ENCODE measurements around the gene ZBTB12. TPM values are rescaled to one million over a fixed set of nuclear protein-coding genes. Genes with fewer than 3 reads are reported as not detected.
"Not testable (repeated sequence)": the region's sequence is repeated elsewhere in the genome, so short reads cannot be mapped to it uniquely, and the experiment has no call there.

ZBTB12 gene
- total RNA-seq, 2 experiments from 2014 or later = 1.3 to 1.8 TPM

GRCh38 chr6:31862344-31863235 is 39.3 kb downstream of the ZBTB12 start, which contains the start of gene NEU1:
TSS of gene NEU1 (minus strand) at chr6:31862821. CDS start at chr6:31862776, 45 bp downstream.
- CTCF ChIA-PET = interaction anchor here (0.7 to 1.9 kb wide), 9 partner anchors 13 to 320 kb away, joined by 3 to 8 read pairs (median 3); partner anchors contain the start of genes DDAH2 and EHMT2
- POLR2A ChIA-PET = interaction anchor here (0.5 to 1.0 kb wide), 4 partner anchors 75 to 200 kb away, joined by 3 to 14 read pairs (median 4); no protein-coding TSS in a partner anchor
- H3K4me1 Mint-ChIP-seq = peaks cover 27% of the 10 kb centered on the region
- H3K27ac Mint-ChIP-seq = peak within 1 kb of the TSS; percentile 91
- H3K4me3 Mint-ChIP-seq = peak within 1 kb of the TSS; percentile 85
- peaks cover 4% of the 10 kb centered on the region for H3K36me3 Mint-ChIP-seq (ENCODE audit: low read depth)
- no peaks in the 10 kb centered on the region for H3K9me3 Mint-ChIP-seq
- no peaks in the 10 kb centered on the region for H3K27me3 Mint-ChIP-seq
- DNase-seq = peak; percentile 100

DNA sequence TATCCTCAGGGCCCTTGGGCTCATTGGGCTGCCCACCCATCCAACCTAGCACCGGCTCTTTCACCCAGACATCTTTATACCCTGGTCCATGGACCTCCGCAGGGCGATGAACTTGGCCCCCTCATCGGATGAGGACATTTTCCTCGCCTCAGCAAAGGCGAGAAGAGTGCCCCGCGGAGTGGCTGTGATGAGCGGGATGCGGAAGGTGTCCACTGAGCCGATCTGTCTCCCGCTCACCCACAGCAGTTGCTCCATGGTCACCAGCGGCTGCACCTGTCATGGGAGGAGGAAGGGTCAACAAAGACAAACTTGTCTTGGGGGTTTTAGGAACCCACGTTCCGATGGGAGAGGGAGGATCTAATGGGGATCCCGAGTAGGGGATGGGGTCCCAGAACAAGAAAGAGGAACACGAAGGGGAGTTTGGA is 40.0 kb downstream of the ZBTB12 start:
- no peaks in the 10 kb centered on the region for H3K9me3 Mint-ChIP-seq
- peak overlapping the region; percentile 91 for H3K27ac Mint-ChIP-seq
- peaks cover 4% of the 10 kb centered on the region for H3K36me3 Mint-ChIP-seq (ENCODE audit: low read depth)
- H3K4me1 Mint-ChIP-seq = peaks cover 27% of the 10 kb centered on the region
- DNase-seq = no peak
- peak overlapping the region; percentile 85 for H3K4me3 Mint-ChIP-seq
- POLR2A ChIA-PET = no interaction called here
- CTCF ChIA-PET = interaction anchor here (0.7 to 1.4 kb wide), 3 partner anchors 13 to 320 kb away, joined by 3 to 5 read pairs (median 3); partner anchors contain the start of gene DDAH2
- no peaks in the 10 kb centered on the region for H3K27me3 Mint-ChIP-seq

DNA sequence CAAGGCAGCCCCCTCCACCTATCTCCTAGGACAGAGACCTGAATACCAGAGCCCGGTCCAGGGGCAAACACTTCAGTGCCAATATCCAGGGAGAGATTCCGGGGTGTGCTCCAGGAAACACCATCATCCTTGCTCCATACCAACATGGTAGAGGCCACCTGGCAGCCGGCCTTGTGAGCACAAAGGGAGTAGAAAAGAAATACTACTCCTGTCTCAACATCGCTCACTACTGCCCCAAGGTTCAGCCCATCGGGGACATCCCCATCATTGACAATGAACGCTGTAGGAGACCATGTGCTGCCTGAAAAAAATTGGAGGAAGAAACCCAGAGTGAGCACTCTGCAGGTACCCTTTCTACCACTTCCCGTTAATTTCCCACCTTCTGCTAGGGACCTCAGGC is 40.7 kb downstream of the ZBTB12 start:
- DNase-seq = no peak
- ChIA-PET CTCF (no interaction called here), POLR2A (no interaction called here)
- H3K4me1 Mint-ChIP-seq = peaks cover 27% of the 10 kb centered on the region
- H3K9me3 Mint-ChIP-seq = no peaks in the 10 kb centered on the region
- H3K27ac Mint-ChIP-seq = no peak overlapping the region
- H3K27me3 Mint-ChIP-seq = no peaks in the 10 kb centered on the region
- peaks cover 4% of the 10 kb centered on the region for H3K36me3 Mint-ChIP-seq (ENCODE audit: low read depth)
- H3K4me3 Mint-ChIP-seq = peak overlapping the region; percentile 85

DNA sequence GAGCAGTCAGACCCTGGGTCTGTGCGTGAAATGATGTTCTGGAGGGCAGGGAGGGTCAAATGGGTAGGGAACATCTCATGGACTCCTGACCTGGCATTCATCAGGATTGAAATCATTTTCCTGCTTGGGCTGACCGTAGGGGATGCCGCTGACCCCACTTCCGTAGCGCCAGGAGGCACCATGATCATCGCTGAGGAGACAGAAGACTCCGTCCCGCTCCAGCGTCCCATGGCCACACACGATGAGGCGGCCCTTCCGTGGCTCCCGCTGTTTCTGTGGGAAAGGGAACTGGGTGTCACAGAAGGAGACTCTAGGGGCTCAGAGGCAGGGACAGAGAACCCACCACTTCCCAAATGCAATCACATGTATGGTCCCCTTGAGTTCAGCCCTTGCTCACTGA is 41.5 kb downstream of the ZBTB12 start:
- peaks cover 4% of the 10 kb centered on the region for H3K36me3 Mint-ChIP-seq (ENCODE audit: low read depth)
- no peaks in the 10 kb centered on the region for H3K27me3 Mint-ChIP-seq
- POLR2A ChIA-PET = no interaction called here
- H3K4me3 Mint-ChIP-seq = no peak overlapping the region
- H3K9me3 Mint-ChIP-seq = no peaks in the 10 kb centered on the region
- CTCF ChIA-PET = no interaction called here
- no peak for DNase-seq
- no peak overlapping the region for H3K27ac Mint-ChIP-seq
- peaks cover 27% of the 10 kb centered on the region for H3K4me1 Mint-ChIP-seq

DNA sequence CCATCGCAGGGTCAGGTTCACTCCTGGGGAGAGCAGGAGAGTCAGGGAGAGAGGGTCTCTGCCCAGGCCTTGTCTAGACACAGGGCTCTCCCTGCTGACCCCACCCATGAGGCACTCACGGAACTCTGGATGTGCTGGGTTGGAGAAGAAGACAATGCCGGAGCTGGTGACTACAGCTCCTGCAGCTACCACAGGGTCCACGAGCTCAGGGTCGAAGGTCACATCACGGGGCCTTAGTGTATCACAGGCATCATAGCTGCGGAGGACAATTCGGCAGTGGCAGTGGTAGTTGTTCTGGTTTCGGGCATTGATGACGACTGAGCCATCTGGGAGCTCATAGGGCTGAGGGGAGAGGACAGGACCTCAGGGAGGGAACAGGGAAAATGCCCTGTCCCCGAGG is 42.0 kb downstream of the ZBTB12 start:
- Mint-ChIP-seq H3K36me3 (ENCODE audit: low read depth) (peaks cover 4% of the 10 kb centered on the region), H3K4me1 (peaks cover 26% of the 10 kb centered on the region), H3K4me3 (no peak overlapping the region), H3K27me3 (no peaks in the 10 kb centered on the region), H3K27ac (no peak overlapping the region), H3K9me3 (no peaks in the 10 kb centered on the region)
- ChIA-PET POLR2A (no interaction called here), CTCF (no interaction called here)
- no peak for DNase-seq

DNA sequence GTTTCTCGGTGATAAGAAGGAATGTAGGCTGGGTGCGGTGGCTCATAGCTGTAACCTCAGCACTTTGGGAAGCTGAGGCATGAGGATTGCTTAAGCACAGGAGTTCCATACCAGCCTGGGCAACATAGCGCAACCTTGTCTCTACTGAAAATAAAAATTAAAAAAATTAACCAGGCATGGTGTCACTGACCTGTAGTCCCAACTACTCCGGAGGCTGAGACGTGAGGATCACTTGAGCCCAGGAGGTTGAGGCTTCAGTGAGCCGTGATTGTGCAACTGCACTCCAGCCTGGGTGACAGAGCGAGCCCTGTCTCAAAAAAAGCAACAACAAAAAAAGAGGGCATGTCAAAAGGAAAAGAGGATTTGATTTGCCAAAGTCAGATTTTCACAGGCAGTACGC is 43.2 kb downstream of the ZBTB12 start:
- POLR2A ChIA-PET = no interaction called here
- H3K27ac Mint-ChIP-seq = no peak overlapping the region
- peaks cover 4% of the 10 kb centered on the region for H3K36me3 Mint-ChIP-seq (ENCODE audit: low read depth)
- no peaks in the 10 kb centered on the region for H3K27me3 Mint-ChIP-seq
- peaks cover 17% of the 10 kb centered on the region for H3K4me1 Mint-ChIP-seq
- H3K9me3 Mint-ChIP-seq = no peaks in the 10 kb centered on the region
- no peak overlapping the region for H3K4me3 Mint-ChIP-seq
- CTCF ChIA-PET = interaction anchor here (0.6 kb wide), 1 partner anchor 648 kb away, joined by 3 read pairs; no protein-coding TSS in a partner anchor
- no peak for DNase-seq

GRCh38 chr6:31857774-31858173 is 44.1 kb downstream of the ZBTB12 start:
- CTCF ChIA-PET = interaction anchor here (0.6 to 1.1 kb wide), 5 partner anchors 17 to 311 kb away, joined by 3 to 4 read pairs (median 3); partner anchors contain the start of gene BAG6

DNA sequence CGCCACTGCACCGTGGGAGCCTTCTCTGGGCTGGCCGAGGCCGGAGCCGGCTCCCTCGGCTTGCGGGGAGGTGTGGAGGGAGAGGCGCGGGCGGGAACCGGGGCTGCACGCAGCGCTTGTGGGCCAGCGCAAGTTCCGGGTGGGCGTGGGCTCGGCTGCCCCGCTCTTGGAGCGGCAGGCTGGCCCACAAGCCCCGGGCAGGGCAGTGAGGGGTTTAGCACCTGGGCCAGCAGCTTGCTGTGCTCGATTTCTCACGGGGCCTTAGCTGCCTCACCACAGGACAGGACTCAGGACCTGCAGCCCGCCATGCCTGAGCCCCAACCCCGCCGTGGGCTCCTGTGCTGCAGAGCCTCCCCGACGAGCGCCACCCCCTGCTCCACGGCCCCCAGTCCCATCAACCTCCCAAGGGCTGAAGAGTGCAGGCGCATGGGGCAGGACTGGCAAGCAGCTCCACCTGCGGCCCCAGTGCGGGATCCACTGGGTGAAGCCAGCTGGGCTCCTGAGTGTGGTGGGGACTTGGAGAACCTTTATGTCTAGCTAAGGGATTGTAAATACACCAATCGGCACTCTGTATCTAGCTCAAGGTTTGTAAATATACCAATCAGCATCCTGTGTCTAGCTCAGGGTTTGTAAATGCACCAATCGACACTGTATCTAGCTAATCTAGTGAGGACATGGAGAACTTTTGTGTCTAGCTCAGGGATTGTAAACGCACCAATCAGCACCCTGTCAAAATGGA is 49.7 kb downstream of the ZBTB12 start:
- H3K36me3 Mint-ChIP-seq (ENCODE audit: low read depth); DNase-seq; H3K4me1 Mint-ChIP-seq; H3K27me3 Mint-ChIP-seq; POLR2A ChIA-PET; H3K4me3 Mint-ChIP-seq; H3K9me3 Mint-ChIP-seq; H3K27ac Mint-ChIP-seq: not testable (repeated sequence)
- CTCF ChIA-PET = interaction anchor here (0.6 to 1.3 kb wide), 3 partner anchors 13 to 112 kb away, joined by 3 read pairs; no protein-coding TSS in a partner anchor

More at GRCh38 chr6:31857774-31858173, 44.1 kb downstream of the ZBTB12 start:
- H3K9me3 Mint-ChIP-seq; POLR2A ChIA-PET; H3K36me3 Mint-ChIP-seq (ENCODE audit: low read depth); H3K4me3 Mint-ChIP-seq; H3K27ac Mint-ChIP-seq; H3K27me3 Mint-ChIP-seq; DNase-seq: not testable (repeated sequence)
- peaks cover 14% of the 10 kb centered on the region for H3K4me1 Mint-ChIP-seq

DNA sequence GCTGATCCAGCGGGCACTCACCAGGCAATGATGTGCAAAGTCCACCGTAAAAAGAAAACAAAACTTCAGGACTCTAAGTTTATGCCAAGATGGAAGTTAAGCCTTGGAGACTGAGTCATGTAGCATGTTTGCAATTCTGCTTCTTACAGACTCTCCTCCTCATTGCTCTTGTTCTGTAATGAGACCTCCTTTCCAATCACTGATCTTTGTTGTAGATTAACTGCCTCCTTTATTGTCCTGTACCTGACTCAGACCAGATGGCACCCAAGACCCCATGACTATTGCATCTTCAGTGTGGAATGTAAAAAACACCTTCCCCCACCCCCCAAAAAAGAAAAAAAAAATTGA is 50.4 kb downstream of the ZBTB12 start:
- ChIA-PET POLR2A (no interaction called here), CTCF (interaction anchor here (0.6 to 1.3 kb wide), 3 partner anchors 12 to 122 kb away, joined by 3 read pairs; no protein-coding TSS in a partner anchor)
- no peak for DNase-seq
- H3K27me3 Mint-ChIP-seq = no peaks in the 10 kb centered on the region
- no peak overlapping the region for H3K27ac Mint-ChIP-seq
- H3K4me3 Mint-ChIP-seq = no peak overlapping the region
- no peaks in the 10 kb centered on the region for H3K4me1 Mint-ChIP-seq
- peaks cover 6% of the 10 kb centered on the region for H3K9me3 Mint-ChIP-seq
- peaks cover 1% of the 10 kb centered on the region for H3K36me3 Mint-ChIP-seq (ENCODE audit: low read depth)

- peaks cover 6% of the 10 kb centered on the region for H3K9me3 Mint-ChIP-seq
- no peaks in the 10 kb centered on the region for H3K27me3 Mint-ChIP-seq
- H3K27ac Mint-ChIP-seq = no peak overlapping the region
- ChIA-PET POLR2A (no interaction called here), CTCF (interaction anchor here (0.6 to 1.3 kb wide), 2 partner anchors 11 to 121 kb away, joined by 3 read pairs; no protein-coding TSS in a partner anchor)
- no peaks in the 10 kb centered on the region for H3K4me1 Mint-ChIP-seq
- H3K36me3 Mint-ChIP-seq (ENCODE audit: low read depth) = peaks cover 1% of the 10 kb centered on the region
- H3K4me3 Mint-ChIP-seq = no peak overlapping the region
- DNase-seq = no peak
These were observed 51.0 kb downstream of the ZBTB12 start for GRCh38 chr6:31850765-31851484.

All from activated CD4-positive, alpha-beta T cell treated with anti-CD3 and anti-CD28 coated beads, Interleukin-2, amount 10 ng/mL, durations not matched to agents 7 days and 5 days (primary cell).